ENCODE measurements around the gene RIIAD1.

- TF ChIP-seq POLR2A (IDR thresholded peaks at IDR 0.05) (no peak), POLR2AphosphoS5 (IDR thresholded peaks at IDR 0.05) (no peak)
- TF ChIP-seq, protein P1, sequence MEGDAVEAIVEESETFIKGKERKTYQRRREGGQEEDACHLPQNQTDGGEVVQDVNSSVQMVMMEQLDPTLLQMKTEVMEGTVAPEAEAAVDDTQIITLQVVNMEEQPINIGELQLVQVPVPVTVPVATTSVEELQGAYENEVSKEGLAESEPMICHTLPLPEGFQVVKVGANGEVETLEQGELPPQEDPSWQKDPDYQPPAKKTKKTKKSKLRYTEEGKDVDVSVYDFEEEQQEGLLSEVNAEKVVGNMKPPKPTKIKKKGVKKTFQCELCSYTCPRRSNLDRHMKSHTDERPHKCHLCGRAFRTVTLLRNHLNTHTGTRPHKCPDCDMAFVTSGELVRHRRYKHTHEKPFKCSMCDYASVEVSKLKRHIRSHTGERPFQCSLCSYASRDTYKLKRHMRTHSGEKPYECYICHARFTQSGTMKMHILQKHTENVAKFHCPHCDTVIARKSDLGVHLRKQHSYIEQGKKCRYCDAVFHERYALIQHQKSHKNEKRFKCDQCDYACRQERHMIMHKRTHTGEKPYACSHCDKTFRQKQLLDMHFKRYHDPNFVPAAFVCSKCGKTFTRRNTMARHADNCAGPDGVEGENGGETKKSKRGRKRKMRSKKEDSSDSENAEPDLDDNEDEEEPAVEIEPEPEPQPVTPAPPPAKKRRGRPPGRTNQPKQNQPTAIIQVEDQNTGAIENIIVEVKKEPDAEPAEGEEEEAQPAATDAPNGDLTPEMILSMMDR (IDR thresholded peaks at IDR 0.05): no peak
Measured at GRCh38 chr1:151721788-151722510, 627 bp downstream of the RIIAD1 start.
